HG03103 (cell line): ENCODE results near the gene PHF21B.

Source experiments
- ATAC-seq: cut with Tn5 transposase; IDR thresholded peaks from one replicate; pipeline ENCODE4 v1.9.1; 2021; ENCODE audit warnings: low read depth; ENCODE audit not compliant: unreplicated experiment

The PHF21B gene

DNA sequence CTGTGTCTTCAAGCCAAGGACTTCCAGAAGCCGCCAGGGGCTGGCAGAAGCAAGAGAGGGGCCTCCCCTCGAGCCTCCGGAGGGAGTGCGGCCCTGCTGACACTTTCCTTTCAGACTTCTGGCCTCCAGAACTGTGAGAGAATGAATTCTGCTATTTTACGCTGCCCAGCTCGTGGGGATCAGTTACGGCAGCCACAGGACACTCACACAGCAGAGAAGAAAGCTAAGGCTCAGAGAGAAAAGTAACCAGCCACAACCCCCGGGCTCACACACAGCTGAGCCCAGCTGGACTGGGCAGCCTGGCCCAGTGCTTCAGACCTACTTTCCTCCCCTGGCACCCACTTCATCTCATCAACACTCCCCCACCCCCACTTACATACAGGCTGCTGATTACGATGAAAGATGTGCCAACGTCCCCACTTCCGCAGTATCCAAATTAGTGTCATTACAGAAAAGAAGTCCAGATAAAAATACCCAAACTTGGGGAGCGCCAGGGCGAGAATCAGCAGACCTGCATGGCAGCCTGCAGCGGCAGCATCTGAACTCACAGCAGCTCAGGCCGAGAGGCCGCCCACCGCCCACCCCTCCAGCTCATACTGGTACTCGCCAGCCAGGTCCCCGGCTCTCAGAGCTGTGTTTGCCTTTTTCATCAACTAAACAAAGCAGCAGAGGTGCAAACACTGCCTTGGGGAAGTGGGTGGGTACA, 15.3 kb downstream of the PHF21B start:
- ATAC-seq, result no peak

- ATAC-seq, result no peak
Measured at GRCh38 chr22:44992166-44992565, 17.6 kb downstream of the PHF21B start.

GRCh38 chr22:44991218-44991617, 18.6 kb downstream of the PHF21B start:
- ATAC-seq, result no peak

DNA sequence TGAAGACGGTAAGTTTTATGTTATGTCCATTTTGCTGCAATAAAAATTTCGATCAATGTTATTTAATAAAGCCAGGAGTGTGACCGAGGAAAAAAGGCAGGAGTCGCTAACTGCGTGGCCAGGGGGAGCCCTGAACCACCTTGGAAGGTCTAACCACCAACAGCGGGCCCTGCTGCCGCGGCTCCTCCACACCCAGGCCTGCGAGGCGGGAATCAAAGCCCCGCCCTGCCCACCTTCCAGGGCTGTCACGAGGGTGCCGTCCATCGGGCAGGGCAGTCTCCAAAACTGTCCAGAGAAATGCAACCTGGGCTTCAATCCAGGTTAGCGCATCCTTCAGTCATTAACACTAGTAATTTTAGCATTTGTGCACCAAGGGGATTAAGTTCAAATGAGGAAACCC, 19.0 kb downstream of the PHF21B start:
- ATAC-seq, result no peak

- ATAC-seq, result no peak
Measured at GRCh38 chr22:44990328-44990727, 19.5 kb downstream of the PHF21B start.

GRCh38 chr22:44988671-44989070, 21.1 kb downstream of the PHF21B start:
- ATAC-seq, result no peak

GRCh38 chr22:44986926-44987325, 22.9 kb downstream of the PHF21B start:
- ATAC-seq, result no peak

DNA sequence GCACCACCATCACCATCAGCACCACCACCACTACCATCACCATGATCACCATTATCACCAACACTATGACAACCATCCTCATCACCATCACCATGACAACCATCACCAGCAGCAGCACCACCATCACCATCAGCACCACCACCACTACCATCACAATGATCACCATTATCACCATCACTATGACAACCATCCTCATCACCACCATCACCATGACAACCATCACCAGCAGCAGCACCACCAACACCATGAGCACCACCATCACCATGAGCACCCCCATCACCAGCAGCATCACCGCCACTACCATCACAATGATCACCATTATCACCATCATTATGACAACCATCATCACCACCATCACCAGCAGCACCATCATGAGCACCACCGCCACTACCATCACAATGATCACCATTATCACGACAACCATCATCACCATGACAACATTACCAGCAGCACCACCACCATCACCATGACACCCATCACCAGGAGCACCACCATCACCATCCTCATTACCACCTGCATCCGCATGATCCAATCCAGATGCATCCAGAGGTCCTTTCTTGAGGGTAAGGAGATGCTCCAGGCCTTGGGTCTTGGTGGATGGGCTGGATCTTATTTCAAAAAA, 23.8 kb downstream of the PHF21B start:
- no peak for ATAC-seq

- ATAC-seq, result no peak
Measured at GRCh38 chr22:44983878-44984482, 25.8 kb downstream of the PHF21B start.

DNA sequence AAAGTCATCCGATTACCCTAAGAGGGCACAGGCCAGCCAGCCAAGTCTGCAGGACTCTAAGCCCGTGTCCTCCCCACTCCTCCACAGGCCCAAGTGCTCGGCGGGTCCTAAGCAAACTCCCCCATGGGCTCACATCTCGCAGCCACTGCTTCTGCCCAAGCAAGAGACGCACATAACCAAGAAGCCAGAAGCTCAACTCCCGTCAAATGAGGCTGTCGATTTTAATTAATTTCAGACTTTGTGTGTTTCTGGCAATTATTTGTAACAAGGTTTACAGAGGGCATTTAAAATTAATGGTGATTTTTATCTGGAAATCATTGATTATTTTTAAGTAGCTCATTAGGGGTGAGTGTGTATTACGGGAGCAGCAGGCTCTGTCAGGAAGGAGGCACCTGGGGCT, 27.4 kb downstream of the PHF21B start:
- ATAC-seq, result no peak

DNA sequence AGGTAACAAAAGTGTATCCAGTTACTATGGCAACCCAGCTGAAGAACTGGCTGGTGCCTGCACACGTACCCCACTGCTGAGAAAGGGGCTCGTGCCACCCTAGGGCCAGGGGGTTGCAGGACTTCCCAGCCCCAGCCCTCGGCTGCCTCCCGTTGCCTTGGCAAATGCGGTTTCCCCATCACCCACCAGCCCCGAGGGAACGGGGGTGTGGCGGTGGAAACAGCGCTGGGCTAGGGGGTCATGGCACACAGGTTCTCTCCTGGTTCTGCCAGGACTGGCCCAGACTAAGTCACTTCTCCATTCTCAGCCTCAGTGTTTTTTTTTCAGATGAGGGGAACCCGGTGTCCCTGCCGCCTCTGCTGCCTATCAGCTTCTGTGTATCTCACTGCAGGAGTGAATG, 27.9 kb downstream of the PHF21B start:
- no peak for ATAC-seq

- ATAC-seq, result no peak
Measured at GRCh38 chr22:44979154-44979553, 30.7 kb downstream of the PHF21B start.

- no peak for ATAC-seq
Measured at GRCh38 chr22:44975427-44976262, 34.2 kb downstream of the PHF21B start.

DNA sequence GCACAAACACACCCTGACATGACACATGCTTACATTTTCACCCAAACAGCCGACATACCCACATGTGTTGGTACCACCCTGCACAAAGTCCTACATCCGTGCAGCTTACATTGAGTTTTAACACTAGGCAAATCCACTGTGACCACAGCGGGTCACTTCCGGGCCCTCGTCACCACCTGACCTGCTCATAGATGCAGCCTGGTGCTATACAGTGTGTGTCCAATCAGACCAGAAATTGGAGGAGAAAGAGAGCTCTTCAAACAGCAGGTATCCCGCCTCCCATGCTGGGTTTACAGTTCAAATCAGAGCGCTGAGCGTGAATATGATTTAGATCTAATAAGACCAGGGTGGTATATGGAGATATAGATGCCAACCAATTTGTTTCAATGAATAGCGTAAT, 35.4 kb downstream of the PHF21B start:
- ATAC-seq, result no peak

DNA sequence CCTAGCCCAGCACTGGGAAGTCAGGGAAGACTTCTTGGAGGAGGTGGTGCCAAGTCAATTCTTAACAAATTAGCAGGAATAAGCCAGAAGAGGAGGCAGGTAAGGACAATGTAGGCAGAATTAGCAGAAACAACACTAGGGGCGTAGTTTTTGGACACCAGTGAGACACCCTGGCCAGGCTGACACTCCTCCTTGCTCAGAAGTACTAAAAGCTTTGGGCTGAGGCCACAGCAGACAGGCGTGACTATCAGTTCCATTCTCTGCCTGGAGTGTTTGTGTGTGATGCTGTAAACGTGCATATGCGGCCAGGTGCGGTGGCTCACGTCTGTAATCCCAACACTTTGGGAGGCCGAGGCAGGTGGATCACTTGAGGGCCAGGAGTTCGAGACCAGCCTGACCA, 36.0 kb downstream of the PHF21B start:
- no peak for ATAC-seq

- no peak for ATAC-seq
Measured at GRCh38 chr22:44972363-44973083, 37.3 kb downstream of the PHF21B start.

DNA sequence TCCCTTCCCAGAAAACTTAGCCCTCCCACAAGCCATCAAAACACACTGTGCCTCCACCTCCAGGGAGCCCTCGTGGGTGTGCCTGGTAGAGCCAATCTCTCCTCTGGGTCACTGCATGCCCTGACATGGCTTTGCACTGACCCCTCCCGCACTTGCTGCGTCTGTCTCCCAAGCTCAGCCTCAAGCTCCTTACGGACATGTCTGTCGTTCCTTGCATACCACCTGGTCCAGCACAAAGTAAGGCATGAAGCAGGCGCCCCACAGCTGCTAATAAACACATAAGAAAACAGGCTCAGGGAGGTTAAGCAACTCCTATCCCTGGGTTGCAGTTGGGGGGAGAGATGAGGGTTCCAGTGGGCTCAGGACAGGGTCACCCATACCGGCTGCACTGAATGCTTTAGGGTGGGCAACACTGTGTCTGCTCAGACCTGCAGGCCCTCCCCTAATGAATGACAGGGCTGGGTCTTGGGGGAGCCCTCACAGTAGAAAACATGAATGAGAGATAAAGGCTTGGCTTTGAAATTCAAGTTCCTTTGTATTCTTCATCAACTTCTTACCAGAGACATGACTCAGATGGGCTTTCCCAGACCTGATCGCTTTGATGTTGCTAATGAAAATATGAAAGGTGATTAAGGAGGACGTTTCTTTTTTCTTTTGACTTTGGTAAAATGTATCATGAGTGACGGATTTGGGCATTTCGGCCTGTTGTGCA, 38.0 kb downstream of the PHF21B start:
- no peak for ATAC-seq

DNA sequence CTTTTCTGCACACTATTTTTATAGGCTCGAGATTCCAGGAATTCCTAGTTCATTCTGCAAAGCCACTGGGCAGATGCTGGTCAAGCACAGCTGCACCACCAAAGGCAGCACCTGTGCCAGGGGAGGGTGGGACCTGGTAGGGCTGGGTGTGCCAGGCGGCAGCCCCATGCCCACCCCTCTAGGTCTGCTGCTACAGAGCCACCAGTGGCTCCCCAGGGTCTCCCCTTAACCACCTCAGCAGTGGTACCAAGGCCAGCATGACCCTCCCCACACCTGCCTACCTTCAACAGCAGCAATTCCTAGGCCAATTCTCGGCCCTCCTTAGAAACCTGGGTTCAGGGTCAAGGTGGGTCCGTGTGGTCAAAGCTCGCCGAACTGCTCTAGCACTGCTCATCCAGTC, 39.5 kb downstream of the PHF21B start:
- no peak for ATAC-seq

GRCh38 chr22:44969817-44970216, 40.0 kb downstream of the PHF21B start:
- ATAC-seq, result no peak

DNA sequence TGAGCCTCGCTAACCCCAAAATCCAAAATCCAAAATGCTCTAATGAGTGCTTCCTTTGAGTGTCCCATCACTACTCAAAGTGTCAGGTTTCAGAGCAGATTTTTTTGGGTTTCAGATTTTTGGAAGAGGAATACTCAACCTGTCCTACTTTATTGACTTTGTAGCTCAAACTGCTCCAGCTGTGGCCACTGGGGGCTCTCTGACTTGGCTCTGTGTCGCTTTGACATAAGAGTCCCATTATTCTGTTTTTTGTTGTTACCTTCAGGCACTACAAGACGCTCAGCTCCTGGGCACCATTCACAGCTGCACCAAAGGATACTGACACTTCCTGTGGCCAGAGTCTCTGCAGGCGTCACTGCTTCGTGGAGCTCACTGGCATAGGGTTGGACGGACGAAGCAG, 41.1 kb downstream of the PHF21B start:
- no peak for ATAC-seq
